GM18873 (cell line): ENCODE data around the gene SNUPN.
A peak's percentile ranks its signal among the peaks of the same experiment; 100 is the strongest.

Experiments used
- ATAC-seq: cut with Tn5 transposase; IDR thresholded peaks from one replicate; pipeline ENCODE4 v1.9.1; 2021; ENCODE audit warnings: mild to moderate bottlenecking, moderate library complexity, moderate number of reproducible peaks; ENCODE audit not compliant: unreplicated experiment, low FRiP score

SNUPN gene

DNA sequence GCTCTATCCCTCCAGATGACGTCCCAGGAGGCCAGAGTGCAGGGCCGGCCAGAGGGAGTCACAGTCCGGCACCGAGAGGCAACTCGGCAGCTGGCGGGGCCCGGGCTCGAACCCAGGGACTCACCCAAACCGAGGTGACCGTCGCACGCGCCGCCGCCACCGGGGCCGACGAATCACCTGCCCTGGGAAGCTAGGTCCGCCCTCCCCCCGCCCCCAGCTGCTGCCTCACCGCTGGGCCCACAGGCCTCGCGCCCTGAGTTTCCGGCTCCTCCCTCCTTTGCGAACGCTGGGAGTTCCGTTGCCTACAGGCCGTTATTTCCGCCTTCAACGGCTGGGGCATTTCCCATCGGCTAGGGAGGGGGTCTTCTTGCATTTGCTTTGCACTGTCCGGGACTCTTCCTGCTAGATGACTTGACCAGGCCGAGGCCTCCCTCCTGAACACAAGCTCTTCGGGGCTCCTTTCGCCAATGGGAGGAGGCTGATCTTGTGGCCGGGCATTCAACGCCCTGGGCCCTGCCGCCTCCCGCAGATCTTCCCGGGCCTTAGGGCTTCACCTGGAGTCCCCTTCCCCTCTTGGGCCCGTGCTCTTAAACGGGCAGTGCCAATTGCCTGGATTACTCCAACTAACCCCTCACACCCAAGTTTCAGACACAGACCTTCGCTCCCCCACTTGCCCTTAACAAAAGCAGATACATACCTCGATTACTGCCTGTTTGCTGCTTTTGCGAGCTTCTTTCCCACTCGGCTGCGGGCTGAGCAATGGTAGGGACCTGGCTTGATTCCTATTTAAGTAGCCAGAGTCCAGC lies at the start of gene SNUPN:
TSS of gene SNUPN (minus strand) at position 184 of the 806 bp plus-strand sequence. CDS start 4,674 bp downstream, outside the sequence.
- peak; percentile 67 for ATAC-seq

DNA sequence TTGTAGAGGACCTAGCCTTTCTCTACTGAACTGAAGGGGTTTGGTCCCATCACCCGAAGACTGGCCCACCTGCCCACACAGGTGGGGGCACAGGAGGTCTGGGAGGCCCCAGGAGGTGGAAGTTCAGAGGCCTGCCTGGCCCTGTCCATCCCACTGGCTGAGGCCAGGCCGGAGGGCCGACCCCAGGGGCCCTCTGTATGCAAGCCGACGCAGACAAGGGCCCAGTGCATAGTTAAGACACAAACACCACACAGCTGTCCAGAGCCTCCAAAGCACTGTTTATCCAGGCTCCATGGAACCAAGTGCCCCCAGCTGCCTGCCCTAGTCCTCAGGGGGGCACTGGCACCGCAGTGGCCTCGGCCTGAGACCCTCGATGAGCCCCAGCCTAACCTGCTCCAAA lies 48.8 kb upstream of the SNUPN start:
- ATAC-seq: no peak

DNA sequence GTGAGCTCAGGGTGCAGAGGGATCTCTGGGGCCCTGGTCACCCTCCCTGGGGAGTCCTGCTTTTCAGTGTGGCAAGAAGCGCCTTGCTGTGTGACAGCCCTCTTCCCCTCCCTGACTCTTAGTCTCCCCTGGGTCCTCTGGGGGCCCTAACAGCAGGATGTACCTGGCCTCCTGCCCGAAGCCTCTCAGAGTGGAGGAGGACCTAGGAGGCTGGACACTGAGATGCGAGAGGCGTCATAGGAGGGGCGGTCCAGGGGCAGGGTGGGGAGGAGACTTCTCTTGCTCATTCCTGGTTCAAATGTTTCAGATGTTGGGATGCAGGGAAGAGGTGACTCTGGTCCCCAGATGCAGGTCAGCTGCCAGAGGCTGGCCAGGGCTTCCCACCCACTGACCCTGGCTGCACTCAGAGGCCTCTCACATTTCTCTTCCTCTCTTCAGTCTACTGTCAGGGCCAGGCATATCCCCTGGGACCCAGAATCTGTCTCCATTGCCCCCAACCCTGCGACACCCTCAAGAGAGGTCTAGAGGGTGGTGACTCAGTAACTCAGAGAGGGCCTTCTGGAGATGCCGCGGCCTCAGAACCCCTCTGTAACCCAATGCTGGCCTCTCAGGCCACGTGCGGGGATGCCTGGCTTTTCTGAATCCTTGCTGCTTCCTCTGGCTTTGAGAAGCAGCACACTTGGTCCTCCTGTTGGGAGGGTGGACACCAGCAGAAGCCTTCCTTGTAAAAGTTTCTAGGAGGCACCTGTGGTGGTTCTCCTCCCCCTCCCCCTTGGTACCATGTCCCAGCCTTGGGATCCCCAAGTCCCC lies 48.1 kb upstream of the SNUPN start:
- no peak for ATAC-seq

DNA sequence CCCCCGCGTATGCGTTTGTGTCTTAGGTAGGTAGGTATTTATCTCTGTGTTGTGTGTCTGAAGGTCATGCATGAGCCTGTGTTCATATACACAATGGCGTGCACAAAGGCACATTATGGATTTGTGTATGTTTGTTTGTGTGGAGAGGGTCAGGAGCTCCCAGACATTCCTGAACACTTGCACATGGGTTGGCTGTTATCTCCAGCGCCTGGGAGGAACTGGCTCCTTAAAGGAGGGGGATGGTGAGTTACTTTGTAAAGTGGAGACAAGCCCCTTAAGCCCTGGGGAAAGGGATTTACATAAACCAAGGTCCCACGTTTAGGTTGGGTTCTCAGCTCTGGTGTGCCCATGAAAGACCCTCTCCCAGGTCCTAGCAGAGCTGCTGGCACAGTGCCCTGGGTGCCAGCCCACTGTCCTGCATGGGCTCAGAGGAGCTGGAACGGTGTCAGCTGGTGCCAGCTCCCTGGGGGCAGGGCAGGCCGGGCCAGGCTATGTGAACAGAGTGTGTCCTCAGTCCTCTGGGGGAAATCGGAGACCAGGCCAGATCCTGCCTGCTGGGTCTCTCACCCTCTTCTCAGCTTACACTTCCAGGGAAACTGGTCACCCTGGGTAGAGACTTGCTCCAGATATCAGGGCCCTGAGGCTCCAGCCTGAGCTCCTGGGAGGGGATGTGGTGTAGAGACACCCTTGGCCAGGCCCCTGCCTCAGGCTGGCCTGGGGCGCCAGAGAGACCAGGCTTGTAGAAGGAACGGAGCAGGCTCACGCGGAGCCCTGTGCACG lies 47.3 kb upstream of the SNUPN start:
- ATAC-seq: no peak

DNA sequence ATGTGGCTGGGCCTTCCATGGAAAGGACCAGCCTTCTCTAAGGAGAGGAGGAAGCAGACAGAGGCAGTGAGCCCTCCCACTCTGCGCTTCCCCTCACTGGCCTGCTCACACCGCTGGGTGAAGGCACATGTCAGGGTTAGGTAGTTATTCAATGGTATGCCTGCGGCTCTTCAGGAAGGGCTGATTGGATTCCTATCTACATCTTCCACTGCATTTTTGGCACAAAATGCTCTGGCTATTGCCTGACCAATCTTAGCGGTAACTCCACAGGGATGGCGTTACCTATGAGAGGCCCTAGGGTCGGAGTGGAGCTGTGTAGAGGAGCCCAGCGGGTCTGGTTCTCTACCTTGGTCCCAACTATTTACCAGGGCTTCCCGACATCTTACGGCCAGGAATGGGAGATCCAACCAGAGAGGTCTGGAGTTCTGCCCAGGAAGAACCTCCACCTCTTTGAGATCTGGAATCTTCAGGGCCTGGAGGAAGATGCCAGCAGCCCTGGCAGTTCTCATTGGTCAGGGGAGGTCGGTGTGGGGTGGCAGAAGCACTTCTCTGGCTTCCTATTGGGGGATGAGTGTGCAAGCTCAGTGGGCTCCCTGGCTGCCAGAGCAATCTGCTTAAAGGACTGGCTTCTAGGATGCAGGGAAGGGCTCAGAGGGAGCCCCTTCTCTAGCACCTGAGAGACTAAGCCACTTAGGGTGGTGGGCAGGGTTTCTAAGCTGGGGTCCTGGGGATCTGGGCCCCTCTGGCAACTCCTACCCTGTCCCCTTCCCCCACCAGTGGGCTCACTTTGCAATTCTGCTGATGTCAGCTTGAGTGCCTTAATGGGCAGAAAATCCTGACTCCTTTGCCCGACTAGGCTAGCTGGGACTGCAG lies 46.4 kb upstream of the SNUPN start:
- no peak for ATAC-seq

DNA sequence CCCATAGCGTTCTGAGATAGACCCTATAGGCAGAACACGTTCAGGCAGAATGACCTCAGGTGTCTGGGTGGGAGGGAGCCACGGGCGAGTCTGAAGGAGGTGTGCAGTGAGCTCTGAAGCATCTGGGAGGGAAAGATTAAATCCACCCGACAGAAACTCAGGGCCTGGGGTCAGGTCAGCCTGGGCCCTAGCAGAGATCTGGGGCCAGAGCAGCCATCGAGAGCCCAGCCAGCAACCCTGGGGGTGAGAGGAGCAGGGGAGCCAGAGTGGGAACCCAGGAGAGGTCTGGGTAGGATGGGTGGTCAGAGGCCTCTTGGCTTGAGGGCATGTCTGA lies 44.3 kb upstream of the SNUPN start:
- ATAC-seq: no peak

DNA sequence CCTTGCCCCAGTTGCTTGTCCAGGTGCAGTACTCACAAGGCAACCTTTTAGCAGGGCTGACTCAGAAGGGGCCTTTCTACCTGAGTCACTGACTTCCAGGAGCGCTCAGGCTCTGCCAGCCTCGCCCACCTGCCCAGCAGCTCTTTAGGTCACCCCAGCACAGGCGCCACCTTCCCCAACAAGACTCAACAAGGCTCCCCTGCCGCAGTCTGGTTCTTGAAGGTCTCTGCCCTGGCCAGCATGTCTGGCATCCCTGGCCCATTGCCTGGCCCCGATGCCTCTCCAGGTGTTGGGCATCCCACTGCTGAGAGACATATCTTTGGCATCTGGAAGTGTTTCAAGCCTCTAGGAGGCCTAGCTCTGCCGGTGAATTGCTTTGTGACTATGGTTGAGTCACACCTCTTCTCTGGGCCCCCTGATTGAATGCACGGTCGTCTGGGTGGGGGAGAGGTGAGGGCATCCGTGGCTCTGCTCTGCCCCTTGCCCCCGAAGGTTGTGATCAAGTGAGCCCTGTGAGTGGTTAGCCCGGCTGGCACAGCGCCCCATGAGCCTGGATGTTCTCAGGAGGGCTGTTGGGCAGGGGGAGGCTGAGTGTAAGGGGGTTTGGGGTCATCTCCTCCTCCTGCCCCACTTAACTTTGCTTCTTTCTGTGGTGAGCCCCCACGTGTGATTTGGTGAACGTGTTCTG lies 43.8 kb upstream of the SNUPN start:
- no peak for ATAC-seq

DNA sequence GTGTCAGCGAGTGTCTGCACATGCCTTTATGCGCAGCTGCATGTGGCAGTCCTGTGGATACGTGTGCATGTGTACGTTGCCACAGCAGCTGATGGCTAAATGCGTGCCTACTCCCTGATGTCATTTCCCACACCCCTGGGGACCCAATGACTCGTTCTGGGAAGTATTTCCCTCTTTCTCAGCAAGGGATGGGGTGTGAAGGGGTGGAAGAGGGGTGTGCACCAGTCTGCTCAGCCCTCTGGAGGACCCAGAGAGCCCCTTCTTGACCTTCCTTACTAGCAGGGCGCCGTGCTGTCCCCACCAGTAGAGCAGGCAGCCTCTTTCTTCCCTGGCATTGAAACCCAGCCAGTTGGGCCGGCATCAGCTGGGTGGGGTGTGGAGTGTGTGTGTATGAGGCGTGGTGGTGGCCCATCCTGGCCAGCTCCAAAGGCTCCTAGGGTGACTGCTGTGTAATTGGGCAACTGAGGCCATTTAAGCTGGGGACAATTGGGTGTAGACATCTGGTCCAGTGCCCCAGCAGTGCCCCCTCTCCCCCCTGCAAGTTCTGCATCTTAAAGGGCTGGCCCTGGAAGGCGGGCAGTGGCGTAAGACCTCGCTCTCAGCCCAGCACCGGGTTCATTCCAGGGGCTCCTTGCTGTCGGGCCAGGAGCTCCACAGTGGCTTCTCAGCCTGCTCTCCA lies 41.4 kb upstream of the SNUPN start:
- ATAC-seq: no peak

DNA sequence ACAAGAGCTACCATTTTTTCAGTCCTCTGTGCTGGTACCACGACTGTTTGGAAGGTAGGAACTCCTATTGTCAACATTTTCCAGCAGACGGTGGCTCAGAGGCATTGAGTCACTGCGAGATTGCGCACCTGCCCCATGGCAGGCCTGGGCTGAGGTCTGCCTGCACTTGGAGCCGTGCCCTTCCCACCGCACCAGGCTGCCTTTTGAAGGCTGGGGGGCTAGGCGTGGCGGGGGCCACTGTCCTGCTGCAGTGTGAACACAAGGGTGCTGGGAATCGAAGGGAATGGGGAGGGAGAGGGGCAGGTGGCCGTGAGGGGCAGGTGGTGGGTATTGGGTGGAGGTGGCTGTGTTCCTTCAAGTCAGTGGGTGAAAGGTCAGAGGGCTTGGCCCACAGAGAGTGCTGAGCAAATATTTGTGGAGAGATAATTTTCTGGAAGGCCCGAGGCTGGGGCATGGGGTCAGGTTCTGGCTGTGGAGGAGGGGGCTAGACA lies 38.5 kb upstream of the SNUPN start:
- no peak for ATAC-seq

DNA sequence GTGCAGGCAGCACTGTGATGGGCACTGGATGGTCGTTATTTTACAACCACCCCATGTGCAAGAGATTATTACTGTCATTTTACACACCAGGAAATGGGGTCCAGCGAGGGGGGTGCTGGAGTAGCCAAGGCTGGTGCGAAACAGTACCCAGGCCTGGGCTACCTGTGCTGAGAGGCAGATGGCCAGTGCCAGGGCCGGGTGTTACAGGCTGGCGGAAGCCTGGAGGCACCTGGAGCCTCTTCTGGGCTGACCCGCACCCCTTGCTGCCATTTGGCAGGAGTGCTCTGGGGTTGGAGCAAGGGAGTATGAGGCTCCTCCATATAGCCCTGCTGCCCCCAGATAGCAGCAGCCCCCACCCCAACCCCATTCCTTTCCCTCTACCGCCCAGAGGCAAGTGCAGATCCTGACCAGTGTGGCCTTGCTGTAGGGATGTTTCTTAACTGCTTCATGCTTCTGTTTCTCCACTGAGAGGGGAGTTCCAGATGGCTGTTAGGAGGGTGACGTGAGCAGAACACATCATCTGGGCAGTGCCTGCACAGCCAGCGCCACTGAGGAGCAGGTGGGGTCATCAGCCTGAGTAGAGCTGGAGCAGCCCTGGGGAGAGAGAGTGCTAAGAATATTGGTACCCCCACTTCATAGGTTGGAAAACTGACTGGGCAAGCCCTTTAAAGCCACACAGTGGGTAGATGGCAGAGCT lies 37.4 kb upstream of the SNUPN start:
- no peak for ATAC-seq

DNA sequence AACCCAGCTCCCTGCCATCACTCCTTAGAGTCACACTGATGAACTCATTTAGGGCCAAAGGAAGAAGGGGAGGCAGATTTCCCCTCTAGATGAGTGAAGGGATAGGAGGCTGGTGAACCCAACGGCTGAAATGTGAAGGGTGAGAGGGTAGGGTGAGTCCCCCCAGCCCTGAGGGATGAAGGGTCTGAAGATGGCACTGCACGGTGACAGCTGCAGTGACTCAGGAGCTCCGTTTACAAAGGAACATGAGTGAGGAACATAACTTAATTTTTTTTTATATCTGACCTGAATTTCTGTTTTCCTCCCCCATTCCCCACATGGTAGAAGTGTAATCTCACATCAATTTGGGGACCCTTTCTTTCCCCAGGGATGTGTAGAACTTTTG lies 36.2 kb upstream of the SNUPN start:
- no peak for ATAC-seq

DNA sequence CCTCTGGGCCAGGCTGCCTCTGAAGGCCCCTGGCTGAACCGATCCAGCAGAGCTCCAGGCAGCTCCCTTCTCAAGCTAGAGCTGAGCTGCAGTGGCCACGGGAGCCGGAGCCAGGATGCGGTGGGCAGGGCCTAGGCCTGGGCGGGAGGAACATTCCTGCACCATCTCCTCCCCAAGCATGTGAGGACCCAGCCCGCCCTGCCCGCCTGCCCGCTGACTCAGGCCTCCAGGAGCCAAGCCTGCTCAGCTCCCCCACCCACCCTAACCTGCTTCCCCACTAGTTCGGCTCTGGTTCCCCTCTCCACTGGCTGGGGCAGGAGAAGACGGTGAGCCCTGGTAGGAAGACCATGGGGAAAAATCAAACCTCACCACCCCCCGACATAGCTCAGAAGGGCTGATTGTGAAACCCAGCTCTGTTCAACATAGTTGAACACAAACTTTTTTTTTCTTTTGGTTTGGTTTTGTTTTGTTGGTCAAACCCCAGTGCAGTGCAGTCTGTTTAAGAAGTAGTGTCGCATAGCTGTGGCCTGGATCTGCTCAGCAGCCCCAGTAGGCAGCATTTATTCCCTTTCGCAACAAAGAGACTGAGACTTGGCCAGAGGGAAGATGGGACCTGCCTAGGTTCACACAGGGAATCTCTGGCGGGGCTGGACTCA lies 35.7 kb upstream of the SNUPN start:
- ATAC-seq: no peak

DNA sequence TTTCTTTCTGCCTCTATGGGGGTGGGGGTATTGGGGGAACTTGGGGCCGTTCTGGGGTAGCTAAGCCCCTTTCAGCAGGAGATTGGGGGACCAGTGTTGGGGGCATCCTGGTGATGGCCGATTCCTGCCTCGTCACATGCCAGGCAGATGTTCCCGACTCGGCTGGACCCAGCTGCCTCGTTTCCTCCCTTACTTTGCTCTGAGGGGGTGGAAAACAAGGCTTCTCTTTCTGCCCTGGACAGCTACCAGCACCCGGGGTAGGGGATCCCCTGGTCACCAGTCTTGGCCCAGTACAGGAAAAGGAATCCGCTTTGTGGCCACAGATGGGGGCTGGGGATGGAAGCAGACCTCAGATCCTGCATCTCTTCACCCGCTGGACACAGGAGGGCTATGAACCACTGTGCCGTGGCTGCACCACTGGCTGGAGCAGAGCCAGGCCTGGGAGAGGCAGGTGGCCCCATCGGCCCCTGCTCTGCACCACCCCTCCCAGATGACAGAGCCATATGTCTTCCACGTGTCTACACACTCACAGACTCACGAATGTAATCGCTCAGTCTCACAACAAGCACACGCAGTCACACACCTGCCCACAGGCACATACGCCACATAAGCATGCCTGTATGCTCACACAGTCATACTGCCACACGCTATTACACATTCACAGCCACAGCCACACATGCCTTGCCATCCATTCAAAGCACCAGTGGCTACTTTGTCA lies 34.6 kb upstream of the SNUPN start:
- ATAC-seq: no peak

DNA sequence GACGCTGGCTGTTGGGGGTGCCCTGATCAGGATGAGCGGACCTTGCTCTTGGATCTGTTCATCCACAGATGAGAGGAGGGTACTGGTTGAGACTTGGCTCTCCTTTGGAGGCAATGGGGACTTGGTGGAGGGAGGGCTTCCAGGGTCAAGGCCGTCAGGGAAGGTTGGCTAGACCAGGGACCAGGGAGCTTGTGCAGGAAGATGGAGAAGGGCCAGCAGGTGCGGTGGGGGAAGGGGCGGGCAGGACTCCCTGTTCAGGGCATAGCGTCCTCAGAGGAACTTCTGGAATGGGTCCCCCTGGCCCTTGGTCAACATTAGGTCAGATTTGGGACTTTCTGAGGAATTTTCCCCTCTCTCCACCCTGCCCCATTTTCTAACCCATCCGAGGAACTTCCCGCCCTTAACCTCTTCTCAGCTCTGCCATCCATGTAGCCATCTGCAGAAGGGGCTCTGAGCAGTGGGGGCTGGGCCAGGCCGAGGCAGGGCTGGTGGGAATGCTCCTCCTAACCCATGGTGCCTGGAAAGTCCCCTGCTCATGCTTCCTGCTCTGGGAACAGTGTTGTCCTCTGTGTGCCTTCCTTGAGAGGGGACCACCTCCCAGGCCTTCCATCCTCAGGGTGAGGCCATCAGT lies 33.7 kb upstream of the SNUPN start:
- ATAC-seq: no peak

DNA sequence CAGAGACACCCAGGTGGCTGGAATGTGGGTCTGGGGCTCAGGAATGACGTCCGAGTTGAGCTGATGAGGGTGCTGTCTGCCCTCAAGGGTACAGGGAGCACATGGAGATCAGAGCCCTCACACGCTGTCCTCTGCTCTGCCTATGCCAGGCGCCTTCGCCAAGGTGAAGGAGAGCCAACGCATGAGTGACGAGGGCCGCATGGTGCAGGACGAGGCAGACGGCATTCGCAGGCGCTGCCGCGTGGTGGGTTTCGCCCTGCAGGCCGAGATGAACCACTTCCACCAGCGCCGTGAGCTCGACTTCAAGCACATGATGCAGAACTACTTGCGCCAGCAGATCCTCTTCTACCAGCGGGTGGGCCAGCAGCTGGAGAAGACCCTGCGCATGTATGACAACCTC lies 31.3 kb upstream of the SNUPN start:
- ATAC-seq: no peak

DNA sequence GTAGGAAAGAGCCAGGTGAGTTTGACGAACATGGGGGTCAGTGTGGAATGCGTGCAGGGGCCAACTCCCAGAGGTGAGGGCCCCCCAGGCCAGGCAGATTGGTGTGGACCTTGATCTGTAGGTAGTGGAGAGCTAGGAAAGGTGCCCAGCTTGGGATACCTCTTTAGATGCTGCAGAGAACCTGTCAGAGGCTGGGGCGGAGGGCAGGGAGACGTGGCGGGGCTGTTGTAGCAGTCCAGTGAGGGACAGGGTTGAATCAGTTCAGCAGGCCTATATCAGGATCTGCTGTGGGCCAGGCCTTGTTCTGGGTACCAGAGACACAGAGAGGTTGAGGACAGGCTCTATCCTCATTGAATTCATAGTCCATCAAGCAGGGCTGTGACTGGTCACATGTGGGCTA lies 30.8 kb upstream of the SNUPN start:
- ATAC-seq: no peak

DNA sequence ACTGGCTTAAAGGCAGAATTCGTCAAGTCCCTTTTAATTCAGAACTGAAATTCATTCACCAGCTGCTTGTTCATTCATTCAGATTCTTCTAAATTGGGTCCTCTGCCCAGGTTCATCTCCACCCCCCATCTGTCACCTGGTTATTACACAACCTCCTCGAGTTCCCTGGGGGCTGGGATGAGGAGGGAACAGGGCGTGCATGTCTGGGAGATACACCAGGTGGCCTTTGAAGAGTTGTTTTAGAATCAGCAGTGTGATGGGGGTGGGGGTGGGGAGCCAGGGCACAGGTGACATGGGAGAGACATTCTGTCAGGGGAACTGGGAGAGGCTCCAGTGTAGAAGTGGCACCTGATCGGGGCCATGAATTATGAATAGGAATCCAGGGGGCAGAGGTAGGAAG lies 30.4 kb upstream of the SNUPN start:
- ATAC-seq: no peak
